HepG2 (cell line): ENCODE results near the gene ARHGAP33. TPM values are rescaled to one million over a fixed set of nuclear protein-coding genes. Genes with fewer than 3 reads are reported as not detected.

Experiments
- ATAC-seq: fragments of 200-7000 bp; cut with Tn5 transposase; 3 replicates; pipeline ENCODE4 v1.9.1; 2020; ENCODE audit warnings: mild to moderate bottlenecking, moderate library complexity
- BruUV-seq: library from RNA; stranded (reverse); fragments of 400-500 nt; replicated peaks from 2 replicates; lab custom pipeline; 2021; lab: Mats Ljungman, UMichigan
- CTCF ChIA-PET: fragments of 300-600 bp; formaldehyde crosslinking; extraction: SDS; loops from one replicate; lab custom pipeline; 2021; ENCODE audit warnings: low total read pairs, inconsistent platforms, low intra/inter-chr PET ratio; lab: Yijun Ruan, JAX
- POLR2A ChIA-PET: fragments of 350-600 bp; sonication (Branson Sonifier 250); formaldehyde crosslinking; loops from one replicate; lab custom pipeline; 2020; ENCODE audit warnings: antibody characterized with exemption, inconsistent platforms; lab: Yijun Ruan, JAX
- DNase-seq: peaks from one replicate; pipeline ENCODE4 v3.0.0-alpha.2; 2015; ENCODE audit warnings: low spot score
- FAIRE-seq: peaks from 3 replicates; lab custom pipeline; 2011; peaks lifted over from hg19 to GRCh38; lab: Jason Lieb, UNC
- H2AFZ ChIP-seq: one replicate; pipeline ENCODE4 v1.6.1; 2011; ENCODE audit warnings: low read length, inconsistent platforms
- H3K27ac ChIP-seq: fragments of 300-600 bp; 3 replicates; pipeline ENCODE4 v1.8.0; 2011; ENCODE audit warnings: mixed run types, mild to moderate bottlenecking, mixed read lengths, low read length, inconsistent platforms; ENCODE audit not compliant: insufficient read depth; ENCODE audit errors: extremely low read length
- H3K27me3 ChIP-seq, 2 experiments: fragments of 200-600 bp in 1 of 2; 2 replicates in 1 of 2; 3 replicates in 1 of 2; pipeline versions ENCODE4 v1.6.0 to v1.8.0; 2011; ENCODE audit warnings: low read length in 2 of 2, mild to moderate bottlenecking in 2 of 2, moderate library complexity in 2 of 2, inconsistent platforms in 1 of 2; ENCODE audit not compliant: insufficient read depth in 2 of 2, control insufficient read depth in 1 of 2
- H3K36me3 ChIP-seq, 2 experiments: fragments of 200-600 bp in 1 of 2; replicated peaks in 1 of 2; 2 replicates in 1 of 2; 3 replicates in 1 of 2; pipeline versions ENCODE4 v1.5.1 to v1.8.0; 2011; ENCODE audit warnings: low read length in 2 of 2, inconsistent platforms in 1 of 2; ENCODE audit not compliant: insufficient read depth in 2 of 2, control insufficient read depth in 1 of 2
- H3K4me1 ChIP-seq: 2 replicates; pipeline ENCODE4 v1.5.1; 2012; ENCODE audit warnings: low read length, inconsistent platforms; ENCODE audit not compliant: insufficient read depth
- H3K4me2 ChIP-seq: 2 replicates; pipeline ENCODE4 v1.6.0; 2011; ENCODE audit warnings: low read depth, low read length, inconsistent platforms
- H3K4me3 ChIP-seq, 3 experiments: fragments of 200-600 bp in 1 of 3; sonication (generic), shearing (Covaris generic) in 1 of 3; replicated peaks in 1 of 3; 2 replicates each; pipeline ENCODE4 v1.5.1; 2011 to 2016; ENCODE audit warnings: low read length in 3 of 3, inconsistent platforms in 2 of 3, low read depth in 2 of 3, mild to moderate bottlenecking in 2 of 3, control low read depth in 1 of 3, mixed read lengths in 1 of 3; ENCODE audit not compliant: insufficient read depth in 1 of 3
- H3K79me2 ChIP-seq: one replicate; pipeline ENCODE4 v1.6.1; 2011; ENCODE audit warnings: low read length, inconsistent platforms; ENCODE audit not compliant: insufficient read depth
- H3K9ac ChIP-seq: 2 replicates; pipeline ENCODE4 v1.6.0; 2011; ENCODE audit warnings: mild to moderate bottlenecking, low read depth, low read length, inconsistent platforms; ENCODE audit not compliant: insufficient read depth
- H3K9me3 ChIP-seq: 2 replicates; pipeline ENCODE4 v1.5.1; 2012; ENCODE audit warnings: mild to moderate bottlenecking, low read length
- H4K20me1 ChIP-seq: 2 replicates; pipeline ENCODE4 v1.6.0; 2011; ENCODE audit warnings: inconsistent platforms, mild to moderate bottlenecking, low read length, moderate library complexity; ENCODE audit not compliant: insufficient read depth
- CREM ChIP-seq, 2 experiments: sonication (generic) in 1 of 2; formaldehyde crosslinking in 1 of 2; IDR thresholded peaks; 2 replicates each; pipeline versions ENCODE4 v1.4.0 to v1.6.1; 2016 to 2020; ENCODE audit warnings: antibody characterized with exemption in 1 of 2, mild to moderate bottlenecking in 1 of 2, missing genetic modification reagents in 1 of 2
- DZIP1 ChIP-seq: sonication (generic); formaldehyde crosslinking; IDR thresholded peaks from 2 replicates; pipeline ENCODE4 v1.5.0; 2020; ENCODE audit warnings: mild to moderate bottlenecking, missing genetic modification reagents
- HNRNPUL1 ChIP-seq: fragments of 200-400 bp; formaldehyde crosslinking; IDR thresholded peaks from 2 replicates; pipeline ENCODE4 v1.6.1; 2017; ENCODE audit warnings: low read depth, mild to moderate bottlenecking, low read length, moderate library complexity
- KMT2B ChIP-seq: IDR thresholded peaks from 2 replicates; pipeline ENCODE4 v1.6.1; 2016; ENCODE audit warnings: missing genetic modification reagents, missing compliant biosample characterization
- RBM39 ChIP-seq: fragments of 200-400 bp; formaldehyde crosslinking; IDR thresholded peaks from one replicate; pipeline ENCODE4 v1.6.1; 2018; ENCODE audit warnings: antibody characterized with exemption, mild to moderate bottlenecking, low read depth, low read length; ENCODE audit not compliant: poor library complexity, severe bottlenecking
- SETDB1 ChIP-seq: sonication (generic); formaldehyde crosslinking; IDR thresholded peaks from 2 replicates; pipeline ENCODE4 v1.5.1; 2020; ENCODE audit warnings: missing genetic modification reagents, mild to moderate bottlenecking, borderline replicate concordance
- STAG1 ChIP-seq: sonication (generic); formaldehyde crosslinking; IDR thresholded peaks from 2 replicates; pipeline ENCODE4 v1.4.0; 2020; ENCODE audit warnings: missing genetic modification reagents
- USF2 ChIP-seq, 2 experiments: sonication (generic) in 1 of 2; formaldehyde crosslinking in 1 of 2; IDR thresholded peaks; 2 replicates each; pipeline versions ENCODE4 v1.5.1 to v1.6.1; 2011 to 2020; ENCODE audit warnings: borderline replicate concordance in 1 of 2, low read depth in 1 of 2, low read length in 1 of 2, mild to moderate bottlenecking in 1 of 2, missing genetic modification reagents in 1 of 2, moderate library complexity in 1 of 2
- ZNF18 ChIP-seq: sonication (generic); formaldehyde crosslinking; IDR thresholded peaks from 2 replicates; pipeline ENCODE4 v1.8.0; 2022; ENCODE audit warnings: mild to moderate bottlenecking, missing genetic modification reagents; ENCODE audit not compliant: insufficient replicate concordance
- ZNF331 ChIP-seq: sonication (generic); formaldehyde crosslinking; IDR thresholded peaks from 2 replicates; pipeline ENCODE4 v1.4.0; 2020; ENCODE audit warnings: missing genetic modification reagents
- ZNF704 ChIP-seq: sonication (generic); formaldehyde crosslinking; IDR thresholded peaks from 2 replicates; pipeline ENCODE4 v1.8.1; 2023; ENCODE audit warnings: mild to moderate bottlenecking, inconsistent platforms, moderate library complexity, missing genetic modification reagents, borderline replicate concordance
- ZNF883 ChIP-seq: sonication (generic); formaldehyde crosslinking; IDR thresholded peaks from 2 replicates; pipeline ENCODE4 v1.5.1; 2020; ENCODE audit warnings: mild to moderate bottlenecking, missing genetic modification reagents; ENCODE audit errors: not compliant biosample characterization
- WGBS: methylation state at CpG from one replicate; pipeline ENCODE4 v1.1.6; 2017; ENCODE audit warnings: low lambda C conversion rate; 5-methylcytosine and 5-hydroxymethylcytosine counted together
- in situ Hi-C: cut with HindIII; loops from 2 replicates; pipeline ENCODE4 v1.10.0; 2017; ENCODE audit warnings: low pct_unique_long_range_greater_than_20kb; ENCODE audit not compliant: extremely low pct_ligation_motif_present
- intact Hi-C: fragments of 100-400 bp; cut with micrococcal nuclease; formaldehyde crosslinking; loops from one replicate; pipeline ENCODE4 v1.10.0; 2022; ENCODE audit not compliant: unreplicated experiment
- polyA plus RNA-seq, 8 experiments: library from polyadenylated mRNA; depleted of rRNA in 3 of 8; stranded (reverse) in 7 of 8; unstranded in 1 of 8; fragments of >200 nt; fragmentation: Illumina TruSeq in 4 of 8; extraction: Trizol in 4 of 8; gene quantifications; 2 replicates each; pipeline versions ENCODE4 v1.2.1 to v1.2.3, GENCODE V29; 2011 to 2016; ENCODE audit warnings: low read depth in 4 of 8, missing spikeins in 1 of 8, mixed read lengths in 1 of 8; ENCODE audit not compliant: insufficient read depth in 1 of 8
- total RNA-seq, 5 experiments: library from RNA; depleted of rRNA; stranded (reverse); fragments of >200 nt; fragmentation: Illumina TruSeq; extraction: Trizol; gene quantifications; 2 replicates each; pipeline ENCODE4 v1.2.3, GENCODE V29; 2016; ENCODE audit warnings: low read depth in 1 of 5

Gene ARHGAP33
- total and polyA plus RNA-seq, 2 of the 13 experiments (the other 11 are each of a cell fraction or from before 2014, with no cell fraction given) = 1.3 to 2.7 TPM

GRCh38 chr19:35757749-35758608 is 17.4 kb upstream of the ARHGAP33 start, which contains the start of gene PROSER3 (continued):
- TF ChIP-seq DZIP1 (CRISPR knock-in tag) (peak; percentile 80), CREM (IDR thresholded peaks at IDR 0.05) (peak; percentile 73), CREM (CRISPR knock-in tag; IDR thresholded peaks at IDR 0.05) (no peak)

GRCh38 chr19:35759697-35760096 is 15.7 kb upstream of the ARHGAP33 start:
- peaks cover 2 to 20% of the 10 kb centered on the region in 2 experiments; a peak in 4 of 5 replicates for H3K36me3 ChIP-seq
- no peak for DNase-seq
- H3K9me3 ChIP-seq = no peaks in the 10 kb centered on the region
- peaks cover 20% of the 10 kb centered on the region for H3K4me1 ChIP-seq
- ChIA-PET CTCF (no interaction called here), POLR2A (no interaction called here)
- in situ Hi-C loops (no loop called here), intact Hi-C loops (no loop called here)
- H3K9ac ChIP-seq = peak overlapping the region; percentile 34; the same call in 1 of the 2 replicates
- H3K27me3 ChIP-seq = no peaks in the 10 kb centered on the region
- no peak overlapping the region for H3K27ac ChIP-seq
- WGBS = 100% methylated on average over 2 of the region's 2 CpGs
- no peak overlapping the region for H3K4me3 ChIP-seq
- no peak overlapping the region for H2AFZ ChIP-seq
- no peaks in the 10 kb centered on the region for H4K20me1 ChIP-seq
- ATAC-seq = no peak
- no TSS peak for BruUV-seq
- no peak for FAIRE-seq
- peak overlapping the region; percentile 69; the same call in 1 of the 2 replicates for H3K4me2 ChIP-seq
- peaks cover 6% of the 10 kb centered on the region for H3K79me2 ChIP-seq
- TF ChIP-seq ZNF704 (CRISPR knock-in tag) (no peak), RBM39 (no peak), HNRNPUL1 (no peak), ZNF18 (CRISPR knock-in tag) (no peak), ZNF883 (CRISPR knock-in tag) (no peak), KMT2B (CRISPR knock-in tag) (no peak), USF2 (IDR thresholded peaks at IDR 0.05; ENCODE audit: low read depth, low read length) (no peak), USF2 (CRISPR knock-in tag; IDR thresholded peaks at IDR 0.05; ENCODE audit: borderline replicate concordance) (no peak), ZNF331 (CRISPR knock-in tag) (no peak), SETDB1 (no peak), STAG1 (CRISPR knock-in tag) (no peak)
